HepG2 (cell line): Measurements from ENCODE around the gene ELMOD3. TPM values are rescaled to one million over a fixed set of nuclear protein-coding genes. Genes with fewer than 3 reads are reported as not detected.

Source experiments
- ATAC-seq: fragments of 200-7000 bp; cut with Tn5 transposase; 3 replicates; pipeline ENCODE4 v1.9.1; 2020; ENCODE audit warnings: mild to moderate bottlenecking, moderate library complexity
- BruUV-seq: library from RNA; stranded (reverse); fragments of 400-500 nt; replicated peaks from 2 replicates; lab custom pipeline; 2021; lab: Mats Ljungman, UMichigan
- CTCF ChIA-PET: fragments of 300-600 bp; formaldehyde crosslinking; extraction: SDS; loops from one replicate; lab custom pipeline; 2021; ENCODE audit warnings: low total read pairs, inconsistent platforms, low intra/inter-chr PET ratio; lab: Yijun Ruan, JAX
- POLR2A ChIA-PET: fragments of 350-600 bp; sonication (Branson Sonifier 250); formaldehyde crosslinking; loops from one replicate; lab custom pipeline; 2020; ENCODE audit warnings: antibody characterized with exemption, inconsistent platforms; lab: Yijun Ruan, JAX
- DNase-seq: peaks from one replicate; pipeline ENCODE4 v3.0.0-alpha.2; 2015; ENCODE audit warnings: low spot score
- FAIRE-seq: peaks from 3 replicates; lab custom pipeline; 2011; peaks lifted over from hg19 to GRCh38; lab: Jason Lieb, UNC
- H2AFZ ChIP-seq: one replicate; pipeline ENCODE4 v1.6.1; 2011; ENCODE audit warnings: low read length, inconsistent platforms
- H3K27ac ChIP-seq: fragments of 300-600 bp; 3 replicates; pipeline ENCODE4 v1.8.0; 2011; ENCODE audit warnings: mixed run types, mild to moderate bottlenecking, mixed read lengths, low read length, inconsistent platforms; ENCODE audit not compliant: insufficient read depth; ENCODE audit errors: extremely low read length
- H3K27me3 ChIP-seq, 2 experiments: fragments of 200-600 bp in 1 of 2; 2 replicates in 1 of 2; 3 replicates in 1 of 2; pipeline versions ENCODE4 v1.6.0 to v1.8.0; 2011; ENCODE audit warnings: low read length in 2 of 2, mild to moderate bottlenecking in 2 of 2, moderate library complexity in 2 of 2, inconsistent platforms in 1 of 2; ENCODE audit not compliant: insufficient read depth in 2 of 2, control insufficient read depth in 1 of 2
- H3K36me3 ChIP-seq, 2 experiments: fragments of 200-600 bp in 1 of 2; replicated peaks in 1 of 2; 2 replicates in 1 of 2; 3 replicates in 1 of 2; pipeline versions ENCODE4 v1.5.1 to v1.8.0; 2011; ENCODE audit warnings: low read length in 2 of 2, inconsistent platforms in 1 of 2; ENCODE audit not compliant: insufficient read depth in 2 of 2, control insufficient read depth in 1 of 2
- H3K4me1 ChIP-seq: 2 replicates; pipeline ENCODE4 v1.5.1; 2012; ENCODE audit warnings: low read length, inconsistent platforms; ENCODE audit not compliant: insufficient read depth
- H3K4me2 ChIP-seq: 2 replicates; pipeline ENCODE4 v1.6.0; 2011; ENCODE audit warnings: low read depth, low read length, inconsistent platforms
- H3K4me3 ChIP-seq, 3 experiments: fragments of 200-600 bp in 1 of 3; sonication (generic), shearing (Covaris generic) in 1 of 3; replicated peaks in 1 of 3; 2 replicates each; pipeline ENCODE4 v1.5.1; 2011 to 2016; ENCODE audit warnings: low read length in 3 of 3, inconsistent platforms in 2 of 3, low read depth in 2 of 3, mild to moderate bottlenecking in 2 of 3, control low read depth in 1 of 3, mixed read lengths in 1 of 3; ENCODE audit not compliant: insufficient read depth in 1 of 3
- H3K79me2 ChIP-seq: one replicate; pipeline ENCODE4 v1.6.1; 2011; ENCODE audit warnings: low read length, inconsistent platforms; ENCODE audit not compliant: insufficient read depth
- H3K9ac ChIP-seq: 2 replicates; pipeline ENCODE4 v1.6.0; 2011; ENCODE audit warnings: mild to moderate bottlenecking, low read depth, low read length, inconsistent platforms; ENCODE audit not compliant: insufficient read depth
- H3K9me3 ChIP-seq: 2 replicates; pipeline ENCODE4 v1.5.1; 2012; ENCODE audit warnings: mild to moderate bottlenecking, low read length
- H4K20me1 ChIP-seq: 2 replicates; pipeline ENCODE4 v1.6.0; 2011; ENCODE audit warnings: inconsistent platforms, mild to moderate bottlenecking, low read length, moderate library complexity; ENCODE audit not compliant: insufficient read depth
- AGO2 ChIP-seq: fragments of 200-400 bp; formaldehyde crosslinking; optimal IDR thresholded peaks from 2 replicates; pipeline ENCODE3; 2017; ENCODE audit warnings: mild to moderate bottlenecking, low read depth, low read length, moderate library complexity
- CREB1 ChIP-seq, 2 experiments: fragments of 450-650 bp in 1 of 2; IDR thresholded peaks; 2 replicates each; pipeline ENCODE4 v1.6.1; 2016 to 2017; ENCODE audit warnings: control low read depth in 1 of 2, mild to moderate bottlenecking in 1 of 2, missing compliant biosample characterization in 1 of 2, missing genetic modification characterization in 1 of 2
- MAZ ChIP-seq, 2 experiments: sonication (generic) in 1 of 2; formaldehyde crosslinking in 1 of 2; IDR thresholded peaks; 2 replicates each; pipeline versions ENCODE4 v1.5.0 to v1.6.1; 2012 to 2020; ENCODE audit warnings: low read depth in 2 of 2, mild to moderate bottlenecking in 2 of 2, borderline replicate concordance in 1 of 2, improper control_type of control experiment in 1 of 2, low read length in 1 of 2, missing genetic modification reagents in 1 of 2, moderate library complexity in 1 of 2
- PHF20 ChIP-seq: sonication (generic); formaldehyde crosslinking; IDR thresholded peaks from 2 replicates; pipeline ENCODE4 v1.5.0; 2020; ENCODE audit warnings: mild to moderate bottlenecking, missing genetic modification reagents
- POLR2G ChIP-seq: fragments of 200-400 bp; formaldehyde crosslinking; IDR thresholded peaks from 2 replicates; pipeline ENCODE4 v1.6.1; 2018; ENCODE audit warnings: mild to moderate bottlenecking, low read depth, low read length, moderate library complexity
- RBFOX2 ChIP-seq: fragments of 200-400 bp; formaldehyde crosslinking; IDR thresholded peaks from 2 replicates; pipeline ENCODE4 v1.6.1; 2017; ENCODE audit warnings: low read depth, mild to moderate bottlenecking, low read length
- SATB2 ChIP-seq: sonication (generic); formaldehyde crosslinking; IDR thresholded peaks from 2 replicates; pipeline ENCODE4 v1.5.0; 2020; ENCODE audit warnings: missing genetic modification reagents
- SUZ12 ChIP-seq: fragments of 150-350 bp; IDR thresholded peaks from 2 replicates; pipeline ENCODE4 v1.6.1; 2014; ENCODE audit warnings: low read depth, low read length
- ZNF432 ChIP-seq: sonication (generic); formaldehyde crosslinking; IDR thresholded peaks from 2 replicates; pipeline ENCODE4 v1.5.0; 2020; ENCODE audit warnings: missing genetic modification reagents, mild to moderate bottlenecking, borderline replicate concordance
- ZNF776 ChIP-seq: sonication (generic); formaldehyde crosslinking; IDR thresholded peaks from 2 replicates; pipeline ENCODE4 v1.4.0; 2020; ENCODE audit warnings: mild to moderate bottlenecking, missing genetic modification reagents
- WGBS: methylation state at CpG from one replicate; pipeline ENCODE4 v1.1.6; 2017; ENCODE audit warnings: low lambda C conversion rate; 5-methylcytosine and 5-hydroxymethylcytosine counted together
- in situ Hi-C: cut with HindIII; loops from 2 replicates; pipeline ENCODE4 v1.10.0; 2017; ENCODE audit warnings: low pct_unique_long_range_greater_than_20kb; ENCODE audit not compliant: extremely low pct_ligation_motif_present
- intact Hi-C: fragments of 100-400 bp; cut with micrococcal nuclease; formaldehyde crosslinking; loops from one replicate; pipeline ENCODE4 v1.10.0; 2022; ENCODE audit not compliant: unreplicated experiment
- polyA plus RNA-seq, 8 experiments: library from polyadenylated mRNA; depleted of rRNA in 3 of 8; stranded (reverse) in 7 of 8; unstranded in 1 of 8; fragments of >200 nt; fragmentation: Illumina TruSeq in 4 of 8; extraction: Trizol in 4 of 8; gene quantifications; 2 replicates each; pipeline versions ENCODE4 v1.2.1 to v1.2.3, GENCODE V29; 2011 to 2016; ENCODE audit warnings: low read depth in 4 of 8, missing spikeins in 1 of 8, mixed read lengths in 1 of 8; ENCODE audit not compliant: insufficient read depth in 1 of 8
- total RNA-seq, 5 experiments: library from RNA; depleted of rRNA; stranded (reverse); fragments of >200 nt; fragmentation: Illumina TruSeq; extraction: Trizol; gene quantifications; 2 replicates each; pipeline ENCODE4 v1.2.3, GENCODE V29; 2016; ENCODE audit warnings: low read depth in 1 of 5
- TF ChIP-seq, protein P1 (sequence below): sonication (generic); formaldehyde crosslinking; IDR thresholded peaks from 2 replicates; pipeline ENCODE4 v1.4.0; 2020; ENCODE audit warnings: missing genetic modification reagents, mild to moderate bottlenecking, borderline replicate concordance
- TF ChIP-seq, protein P2 (sequence below): sonication (generic); formaldehyde crosslinking; IDR thresholded peaks from 2 replicates; pipeline ENCODE4 v1.5.0; 2020; ENCODE audit warnings: mild to moderate bottlenecking, missing genetic modification reagents, moderate library complexity
- TF ChIP-seq, protein P3 (sequence below): IDR thresholded peaks from 2 replicates; pipeline ENCODE4 v1.6.1; 2016; ENCODE audit warnings: missing compliant biosample characterization, missing genetic modification reagents, borderline replicate concordance

ELMOD3 gene
- total and polyA plus RNA-seq, 2 of the 13 experiments (the other 11 are each of a cell fraction or from before 2014, with no cell fraction given), result 13.3 to 19.5 TPM

DNA sequence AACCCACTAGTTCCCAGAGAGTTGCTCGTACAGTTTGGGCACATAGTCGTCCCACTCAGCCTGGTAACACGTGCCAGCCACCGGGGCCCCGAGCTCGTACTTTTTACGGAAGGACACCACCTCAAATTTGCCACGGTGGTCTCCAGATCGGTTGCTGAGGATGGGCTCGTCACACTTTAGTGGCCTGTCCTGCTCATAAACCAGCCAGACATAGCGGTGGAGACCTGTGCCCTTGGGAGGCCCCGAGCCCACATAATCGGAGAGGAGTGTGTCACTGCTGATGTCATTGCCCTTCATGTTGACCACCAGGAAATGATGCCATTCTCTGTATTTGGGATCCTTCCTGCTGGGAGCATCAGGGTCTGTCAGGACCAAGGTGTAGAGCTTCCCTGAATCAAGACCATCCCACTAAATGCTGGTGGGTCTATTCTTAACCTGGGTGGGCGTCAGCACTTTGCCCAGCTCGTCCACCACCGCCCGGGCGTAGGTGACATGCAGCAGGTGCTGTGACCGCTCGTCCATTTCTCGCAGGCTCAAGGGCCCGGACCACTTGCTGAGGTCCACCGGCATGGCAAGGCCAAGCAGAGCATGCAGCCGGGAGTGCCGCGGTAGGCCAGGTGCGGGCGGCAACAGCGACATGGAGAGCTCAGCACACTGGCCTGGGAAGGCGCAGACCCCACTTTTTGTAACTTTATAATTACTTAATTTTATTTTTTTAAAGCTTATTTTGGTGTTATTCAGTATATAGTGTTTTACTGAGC is 13.1 kb upstream of the ELMOD3 start:
- ChIA-PET POLR2A (interaction anchor here (0.6 to 2.0 kb wide), 3 partner anchors 13 to 218 kb away, joined by 3 to 8 read pairs (median 6); partner anchors contain the start of genes ELMOD3, RETSAT and TGOLN2), CTCF (no interaction called here)
- Histone ChIP-seq H3K9me3 (no peaks in the 10 kb centered on the region), H3K9ac (no peak overlapping the region), H3K36me3 (peaks cover 21 to 34% of the 10 kb centered on the region in 2 experiments; a peak in 4 of 5 replicates), H3K4me1 (no peaks in the 10 kb centered on the region), H4K20me1 (no peaks in the 10 kb centered on the region), H3K79me2 (no peaks in the 10 kb centered on the region), H3K27me3 (no peaks in the 10 kb centered on the region), H2AFZ (no peak overlapping the region), H3K4me2 (no peak overlapping the region), H3K27ac (no peak overlapping the region), H3K4me3 (no peak overlapping the region)
- intact Hi-C loops (no loop called here), in situ Hi-C loops (no loop called here)
- ATAC-seq (no peak), FAIRE-seq (no peak), DNase-seq (no peak)
- BruUV-seq, result no TSS peak
- TF ChIP-seq, protein P1, sequence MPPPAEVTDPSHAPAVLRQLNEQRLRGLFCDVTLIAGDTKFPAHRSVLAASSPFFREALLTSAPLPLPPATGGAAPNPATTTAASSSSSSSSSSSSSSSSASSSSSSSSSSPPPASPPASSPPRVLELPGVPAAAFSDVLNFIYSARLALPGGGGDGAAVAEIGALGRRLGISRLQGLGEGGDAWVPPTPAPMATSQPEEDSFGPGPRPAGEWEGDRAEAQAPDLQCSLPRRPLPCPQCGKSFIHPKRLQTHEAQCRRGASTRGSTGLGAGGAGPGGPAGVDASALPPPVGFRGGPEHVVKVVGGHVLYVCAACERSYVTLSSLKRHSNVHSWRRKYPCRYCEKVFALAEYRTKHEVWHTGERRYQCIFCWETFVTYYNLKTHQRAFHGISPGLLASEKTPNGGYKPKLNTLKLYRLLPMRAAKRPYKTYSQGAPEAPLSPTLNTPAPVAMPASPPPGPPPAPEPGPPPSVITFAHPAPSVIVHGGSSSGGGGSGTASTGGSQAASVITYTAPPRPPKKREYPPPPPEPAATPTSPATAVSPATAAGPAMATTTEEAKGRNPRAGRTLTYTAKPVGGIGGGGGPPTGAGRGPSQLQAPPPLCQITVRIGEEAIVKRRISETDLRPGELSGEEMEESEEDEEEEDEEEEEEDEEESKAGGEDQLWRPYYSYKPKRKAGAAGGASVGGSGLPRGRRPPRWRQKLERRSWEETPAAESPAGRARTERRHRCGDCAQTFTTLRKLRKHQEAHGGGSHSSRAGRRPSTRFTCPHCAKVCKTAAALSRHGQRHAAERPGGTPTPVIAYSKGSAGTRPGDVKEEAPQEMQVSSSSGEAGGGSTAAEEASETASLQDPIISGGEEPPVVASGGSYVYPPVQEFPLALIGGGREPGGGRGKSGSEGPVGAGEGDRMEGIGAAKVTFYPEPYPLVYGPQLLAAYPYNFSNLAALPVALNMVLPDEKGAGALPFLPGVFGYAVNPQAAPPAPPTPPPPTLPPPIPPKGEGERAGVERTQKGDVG (CRISPR knock-in tag), result peak; percentile 38; the same call in 1 of the 2 replicates
- no peak for TF ChIP-seq ZNF432 (CRISPR knock-in tag)
- TF ChIP-seq, protein P2, sequence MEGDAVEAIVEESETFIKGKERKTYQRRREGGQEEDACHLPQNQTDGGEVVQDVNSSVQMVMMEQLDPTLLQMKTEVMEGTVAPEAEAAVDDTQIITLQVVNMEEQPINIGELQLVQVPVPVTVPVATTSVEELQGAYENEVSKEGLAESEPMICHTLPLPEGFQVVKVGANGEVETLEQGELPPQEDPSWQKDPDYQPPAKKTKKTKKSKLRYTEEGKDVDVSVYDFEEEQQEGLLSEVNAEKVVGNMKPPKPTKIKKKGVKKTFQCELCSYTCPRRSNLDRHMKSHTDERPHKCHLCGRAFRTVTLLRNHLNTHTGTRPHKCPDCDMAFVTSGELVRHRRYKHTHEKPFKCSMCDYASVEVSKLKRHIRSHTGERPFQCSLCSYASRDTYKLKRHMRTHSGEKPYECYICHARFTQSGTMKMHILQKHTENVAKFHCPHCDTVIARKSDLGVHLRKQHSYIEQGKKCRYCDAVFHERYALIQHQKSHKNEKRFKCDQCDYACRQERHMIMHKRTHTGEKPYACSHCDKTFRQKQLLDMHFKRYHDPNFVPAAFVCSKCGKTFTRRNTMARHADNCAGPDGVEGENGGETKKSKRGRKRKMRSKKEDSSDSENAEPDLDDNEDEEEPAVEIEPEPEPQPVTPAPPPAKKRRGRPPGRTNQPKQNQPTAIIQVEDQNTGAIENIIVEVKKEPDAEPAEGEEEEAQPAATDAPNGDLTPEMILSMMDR (CRISPR knock-in tag), result no peak
- peak; percentile 74 for TF ChIP-seq RBFOX2
- TF ChIP-seq SATB2 (CRISPR knock-in tag), result no peak
- no peak for TF ChIP-seq MAZ (IDR thresholded peaks at IDR 0.05; ENCODE audit: borderline replicate concordance, low read depth, low read length)
- no peak for TF ChIP-seq MAZ (CRISPR knock-in tag; IDR thresholded peaks at IDR 0.05; ENCODE audit: low read depth)
- TF ChIP-seq POLR2G, result peak; percentile 56
- no peak for TF ChIP-seq SUZ12
- TF ChIP-seq CREB1 (IDR thresholded peaks at IDR 0.05), result peak; percentile 30; the same call in 1 of the 2 replicates
- no peak for TF ChIP-seq CREB1 (CRISPR knock-in tag; IDR thresholded peaks at IDR 0.05)
- no peak for TF ChIP-seq ZNF776 (CRISPR knock-in tag)
- TF ChIP-seq, protein P3, sequence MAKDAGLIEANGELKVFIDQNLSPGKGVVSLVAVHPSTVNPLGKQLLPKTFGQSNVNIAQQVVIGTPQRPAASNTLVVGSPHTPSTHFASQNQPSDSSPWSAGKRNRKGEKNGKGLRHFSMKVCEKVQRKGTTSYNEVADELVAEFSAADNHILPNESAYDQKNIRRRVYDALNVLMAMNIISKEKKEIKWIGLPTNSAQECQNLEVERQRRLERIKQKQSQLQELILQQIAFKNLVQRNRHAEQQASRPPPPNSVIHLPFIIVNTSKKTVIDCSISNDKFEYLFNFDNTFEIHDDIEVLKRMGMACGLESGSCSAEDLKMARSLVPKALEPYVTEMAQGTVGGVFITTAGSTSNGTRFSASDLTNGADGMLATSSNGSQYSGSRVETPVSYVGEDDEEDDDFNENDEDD (CRISPR knock-in tag), result no peak
- TF ChIP-seq AGO2, result peak; percentile 79
- TF ChIP-seq PHF20 (CRISPR knock-in tag), result no peak
- 96% methylated on average over 30 of the region's 30 CpGs for WGBS
